Astrocyte of the spinal cord (primary cell): ENCODE results near the gene SNAP25.

Experiments
- DNase-seq: peaks from one replicate; pipeline ENCODE4 v3.0.0; 2011; ENCODE audit warnings: low read depth, low spot score
- H3K4me3 ChIP-seq: 2 replicates; pipeline ENCODE4 v1.5.1; 2011; ENCODE audit warnings: low read depth, mild to moderate bottlenecking, low read length, moderate library complexity
- in situ Hi-C: cut with HindIII; loops from 2 replicates; pipeline ENCODE4 v1.10.0; 2017; ENCODE audit warnings: low sequenced_read_pairs
- TF ChIP-seq, protein P1 (sequence below): IDR thresholded peaks from 2 replicates; pipeline ENCODE4 v1.5.1; 2012; ENCODE audit warnings: low read depth, mild to moderate bottlenecking, low read length, inconsistent platforms

SNAP25 gene

DNA sequence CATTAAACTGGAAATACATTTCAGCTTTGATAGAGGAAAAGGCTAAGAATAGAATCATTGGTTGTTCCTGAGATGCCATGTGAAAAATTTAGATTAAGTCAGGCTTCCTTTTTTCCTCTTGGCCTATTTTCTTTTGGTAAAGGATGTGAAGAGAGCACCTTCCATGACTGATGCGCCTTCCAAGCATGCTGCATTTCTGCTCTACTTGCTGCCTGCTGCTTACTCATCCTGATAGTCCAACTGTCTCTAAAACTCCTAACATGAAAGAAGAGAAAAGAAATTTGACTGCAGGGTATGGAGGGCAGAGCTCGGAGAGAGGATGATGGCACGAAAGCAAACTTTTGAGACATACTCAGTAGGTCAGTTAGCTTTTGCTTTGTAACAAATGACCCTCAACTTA lies 28.8 kb downstream of the SNAP25 start:
- in situ Hi-C loops = no loop called here
- DNase-seq = no peak
- TF ChIP-seq, protein P1, sequence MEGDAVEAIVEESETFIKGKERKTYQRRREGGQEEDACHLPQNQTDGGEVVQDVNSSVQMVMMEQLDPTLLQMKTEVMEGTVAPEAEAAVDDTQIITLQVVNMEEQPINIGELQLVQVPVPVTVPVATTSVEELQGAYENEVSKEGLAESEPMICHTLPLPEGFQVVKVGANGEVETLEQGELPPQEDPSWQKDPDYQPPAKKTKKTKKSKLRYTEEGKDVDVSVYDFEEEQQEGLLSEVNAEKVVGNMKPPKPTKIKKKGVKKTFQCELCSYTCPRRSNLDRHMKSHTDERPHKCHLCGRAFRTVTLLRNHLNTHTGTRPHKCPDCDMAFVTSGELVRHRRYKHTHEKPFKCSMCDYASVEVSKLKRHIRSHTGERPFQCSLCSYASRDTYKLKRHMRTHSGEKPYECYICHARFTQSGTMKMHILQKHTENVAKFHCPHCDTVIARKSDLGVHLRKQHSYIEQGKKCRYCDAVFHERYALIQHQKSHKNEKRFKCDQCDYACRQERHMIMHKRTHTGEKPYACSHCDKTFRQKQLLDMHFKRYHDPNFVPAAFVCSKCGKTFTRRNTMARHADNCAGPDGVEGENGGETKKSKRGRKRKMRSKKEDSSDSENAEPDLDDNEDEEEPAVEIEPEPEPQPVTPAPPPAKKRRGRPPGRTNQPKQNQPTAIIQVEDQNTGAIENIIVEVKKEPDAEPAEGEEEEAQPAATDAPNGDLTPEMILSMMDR = no peak
- no peak overlapping the region for H3K4me3 ChIP-seq

DNA sequence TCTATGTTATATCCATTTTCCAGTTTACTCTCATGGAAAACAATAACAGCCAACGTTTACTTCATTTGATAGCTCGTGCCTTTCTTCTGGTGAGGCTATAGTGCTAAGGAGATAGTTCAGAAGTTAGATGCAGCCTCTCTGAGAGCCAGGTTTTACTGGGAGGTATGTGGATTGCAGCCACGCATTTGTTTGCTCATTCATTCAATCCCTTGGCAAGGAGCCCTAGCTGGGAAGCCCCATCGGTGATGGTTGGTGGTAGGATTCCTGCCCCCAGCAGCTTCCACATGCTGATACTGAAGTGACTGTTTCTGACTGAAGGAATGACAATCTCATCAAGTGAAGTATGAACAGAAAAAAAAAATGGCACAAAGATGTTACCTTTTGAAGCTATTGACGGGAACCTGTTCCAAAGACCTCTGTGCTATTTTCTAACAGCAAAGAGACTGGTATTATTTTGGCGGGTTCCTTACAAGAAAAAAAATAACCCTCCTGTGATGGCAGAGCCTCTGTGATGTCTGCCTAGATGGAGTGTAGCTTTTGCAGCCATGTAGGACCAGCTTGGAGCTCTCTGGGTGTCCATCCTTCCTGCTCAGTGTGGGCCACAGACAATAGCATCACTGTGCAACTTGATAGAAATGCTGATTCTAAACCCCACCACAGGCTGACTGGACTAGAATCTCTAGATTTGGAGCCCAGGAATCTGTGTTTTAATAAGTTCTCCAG lies 30.6 kb downstream of the SNAP25 start:
- no peak overlapping the region for H3K4me3 ChIP-seq
- peak; percentile 29 for DNase-seq
- in situ Hi-C loops = no loop called here
- TF ChIP-seq, protein P1 = no peak

DNA sequence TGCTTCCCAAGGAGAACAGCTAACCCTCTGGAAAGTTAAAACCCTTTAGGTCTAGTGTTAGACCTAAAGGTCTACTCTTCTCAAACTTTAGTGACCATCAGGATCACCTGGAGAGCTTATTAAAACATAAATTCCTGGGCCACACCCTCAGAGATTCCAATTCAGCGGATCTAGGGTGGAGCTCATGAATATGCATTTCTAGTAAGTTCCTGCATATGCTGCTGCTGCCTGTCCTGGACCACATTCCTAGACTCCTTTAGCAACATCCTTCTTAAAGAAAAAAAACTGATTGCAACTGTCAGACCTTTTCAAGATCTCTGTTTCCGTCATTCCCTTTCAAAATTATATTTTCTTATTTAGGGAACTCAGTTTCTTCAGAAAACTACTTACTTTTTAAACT lies 31.2 kb downstream of the SNAP25 start:
- in situ Hi-C loops = no loop called here
- TF ChIP-seq, protein P1 = no peak
- no peak for DNase-seq

DNA sequence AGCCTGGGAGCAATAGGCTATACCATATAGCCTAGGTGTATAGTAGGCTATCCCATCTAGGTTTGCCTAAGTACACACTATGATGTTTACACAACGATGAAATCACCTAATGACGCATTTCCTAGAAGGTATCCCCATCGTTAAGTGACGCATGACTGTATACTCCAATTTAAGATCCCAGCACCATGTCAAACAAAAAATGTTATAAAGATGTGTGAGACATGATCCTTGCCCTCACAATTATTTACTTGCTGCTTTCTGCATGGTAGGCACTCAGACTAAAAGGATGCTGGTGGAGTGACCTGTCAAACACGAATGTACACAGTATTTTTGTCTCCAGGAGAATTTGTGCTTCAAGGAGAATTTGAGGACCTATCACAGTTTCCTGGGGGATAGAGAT lies 32.3 kb downstream of the SNAP25 start:
- DNase-seq = peak; percentile 36
- in situ Hi-C loops = no loop called here
- TF ChIP-seq, protein P1 = no peak
- H3K4me3 ChIP-seq = no peak overlapping the region

More for the DNA sequence above, 31.2 kb downstream of the SNAP25 start:
- no peak overlapping the region for H3K4me3 ChIP-seq

DNA sequence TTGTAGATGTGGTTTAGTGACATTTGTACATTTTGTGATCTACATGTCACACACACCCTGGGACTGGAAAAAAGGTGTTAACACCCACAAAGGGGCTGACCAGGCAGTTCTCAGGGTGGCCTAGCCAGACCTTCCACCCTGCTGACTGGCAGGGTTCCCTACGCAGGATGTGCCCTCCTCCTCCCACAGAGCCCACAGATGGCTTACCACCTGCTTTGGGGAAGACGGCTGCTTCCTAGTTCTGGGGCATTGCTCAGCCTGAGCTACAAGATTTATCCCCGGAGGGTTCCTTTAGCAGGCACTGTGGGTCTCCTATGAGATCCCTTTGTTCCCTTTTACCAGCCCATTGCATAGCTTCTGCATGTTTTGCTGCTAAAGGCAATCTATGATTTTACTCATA lies 35.1 kb downstream of the SNAP25 start:
- no peak overlapping the region for H3K4me3 ChIP-seq
- TF ChIP-seq, protein P1 = no peak
- no peak for DNase-seq
- in situ Hi-C loops = no loop called here

DNA sequence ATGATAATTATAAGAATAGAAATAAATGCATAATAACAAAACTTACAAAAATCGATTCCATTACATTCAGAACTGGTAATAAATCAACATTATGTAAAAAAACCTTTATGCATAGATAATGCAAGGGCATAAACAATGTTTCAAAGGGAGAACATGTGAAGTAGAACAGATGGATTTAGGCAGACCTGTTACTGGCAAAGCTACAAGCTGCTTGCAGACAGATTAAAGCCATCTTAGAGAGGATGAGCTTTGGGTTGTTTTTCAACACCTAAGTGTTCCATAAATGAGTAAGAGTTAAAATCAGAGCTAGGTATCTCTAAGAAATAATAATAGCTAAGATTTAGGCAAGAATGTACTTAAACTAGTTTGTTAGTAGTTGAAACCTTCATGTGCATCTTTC lies 37.2 kb downstream of the SNAP25 start:
- in situ Hi-C loops = no loop called here
- TF ChIP-seq, protein P1 = no peak
- no peak for DNase-seq

More for the DNA sequence above, 37.2 kb downstream of the SNAP25 start:
- H3K4me3 ChIP-seq = no peak overlapping the region
